NCI-H345 treated with DMSO at 0.1 percent for 48 hours (cell line): Measurements from ENCODE around the gene CDC42BPA.

Experiments used
- DNase-seq: peaks from one replicate; lab custom pipeline; 2025; ENCODE audit not compliant: unreplicated experiment; lab: John Stamatoyannopoulos, UW

The CDC42BPA gene

DNA sequence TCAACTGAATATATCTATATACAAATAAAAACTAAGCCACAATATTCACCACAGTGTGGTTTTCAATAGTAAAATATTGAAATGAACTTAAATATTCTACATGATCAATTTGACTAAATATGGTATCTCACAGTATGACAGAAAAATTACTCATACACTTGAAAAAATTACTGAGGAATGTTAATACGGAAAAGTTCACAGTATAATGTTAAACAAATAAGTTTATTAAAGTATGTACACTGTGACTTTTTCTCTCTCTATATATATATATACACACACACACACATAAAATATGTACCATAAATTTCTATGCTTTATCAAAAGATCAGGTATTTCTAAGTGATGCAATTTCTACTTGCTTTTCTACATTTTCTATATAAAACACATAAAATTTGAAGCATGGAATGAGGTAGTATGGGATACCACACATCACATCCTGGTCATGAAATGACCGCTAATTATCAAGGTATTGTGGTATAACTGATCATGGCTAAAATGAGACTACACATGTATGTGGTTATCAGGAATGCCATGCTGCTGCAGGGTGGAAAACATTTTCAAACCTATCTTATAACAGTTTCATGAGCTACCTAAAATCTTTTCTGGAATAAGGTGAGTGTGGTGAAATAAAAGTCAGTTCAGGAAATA lies 102.3 kb downstream of the CDC42BPA start:
- DNase-seq = no peak

DNA sequence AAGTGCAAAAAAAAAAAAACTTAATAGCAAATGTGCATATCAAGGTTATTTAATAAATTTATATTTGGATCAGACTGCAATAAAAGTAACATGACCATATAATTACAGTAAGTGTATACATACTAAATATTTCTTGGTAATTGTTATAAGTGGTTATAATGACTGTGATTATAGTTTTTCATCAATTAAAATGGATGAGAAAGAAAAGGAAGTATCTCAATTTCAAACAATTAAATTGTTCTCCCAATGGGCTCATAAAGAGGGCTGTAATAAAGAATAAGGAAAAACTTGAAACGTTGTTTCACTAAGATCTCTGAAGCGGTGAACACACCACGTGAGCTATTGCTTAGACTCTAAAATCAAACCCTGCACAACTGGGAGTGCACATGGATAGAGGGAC lies 104.1 kb downstream of the CDC42BPA start:
- no peak for DNase-seq

DNA sequence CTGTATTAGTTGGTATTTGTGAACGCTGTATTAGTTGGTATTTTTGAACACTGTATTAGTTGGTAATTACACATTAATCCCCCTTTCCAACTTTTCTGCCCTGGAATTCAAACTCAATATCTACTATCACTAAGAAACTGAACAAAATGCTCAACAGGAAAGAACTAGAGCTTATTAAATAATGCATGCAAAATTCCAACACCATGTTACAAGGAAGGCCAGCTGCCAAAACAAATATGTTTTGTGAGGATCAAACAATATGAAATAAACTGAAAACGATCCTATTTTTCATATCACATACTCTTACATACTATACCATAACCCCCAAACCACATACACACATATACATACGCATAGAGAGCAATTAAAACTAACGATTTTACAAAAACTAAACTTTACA lies 104.9 kb downstream of the CDC42BPA start:
- DNase-seq = no peak

DNA sequence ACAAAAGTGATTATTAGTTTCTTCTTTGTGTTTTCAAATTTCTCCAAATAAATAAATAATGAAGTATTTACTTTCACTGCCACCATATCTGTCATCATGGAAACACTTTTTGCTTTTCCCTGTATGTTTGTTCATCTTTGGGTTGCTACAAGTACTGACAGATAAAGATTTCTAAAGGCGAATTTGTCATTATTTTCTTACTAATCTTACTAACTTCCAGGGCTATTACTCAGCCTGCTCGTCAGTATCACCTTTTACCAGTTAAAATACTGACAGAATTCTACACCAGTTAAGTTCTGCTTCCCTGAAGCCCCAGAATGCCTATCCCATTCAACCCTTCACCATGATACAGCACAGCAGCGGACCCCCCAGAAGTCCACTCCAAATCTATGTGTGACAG lies 106.1 kb downstream of the CDC42BPA start:
- no peak for DNase-seq

DNA sequence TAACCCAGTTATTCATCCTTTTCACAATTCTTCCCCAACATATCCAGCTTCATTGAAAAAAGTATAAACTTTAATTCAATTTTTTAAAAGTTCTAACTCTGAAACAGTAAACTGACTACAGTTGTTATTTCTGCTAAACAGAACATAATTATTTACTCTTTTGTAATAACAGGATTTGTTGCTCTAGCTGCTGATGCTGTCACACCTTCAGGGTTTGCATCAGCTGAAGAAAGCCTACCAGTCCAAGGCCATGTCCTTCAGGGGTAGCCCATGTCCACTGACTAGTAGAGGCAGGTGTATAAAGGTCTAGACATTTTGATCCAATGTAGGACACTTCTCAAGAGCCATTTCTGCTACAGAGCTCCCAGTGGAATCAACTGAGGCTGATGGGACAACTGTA lies 107.7 kb downstream of the CDC42BPA start:
- DNase-seq = no peak

DNA sequence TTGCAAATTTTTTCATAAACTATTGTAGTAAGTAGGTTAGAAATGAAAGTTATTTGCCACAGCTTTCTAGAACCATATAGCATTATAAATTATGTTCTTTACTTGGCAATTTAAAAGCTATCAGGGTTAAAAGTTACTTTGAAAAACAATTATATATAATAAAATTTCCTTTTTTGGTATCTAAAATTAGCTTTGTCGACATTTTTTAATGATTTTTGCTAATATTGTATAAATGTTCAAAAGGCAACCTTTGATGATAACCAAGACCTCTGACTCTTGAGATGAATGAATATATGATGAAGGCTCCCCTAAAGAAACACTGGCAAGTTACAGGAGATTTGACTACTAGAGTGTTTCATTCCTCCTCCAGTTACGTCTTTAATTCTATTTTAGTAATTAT lies 121.2 kb downstream of the CDC42BPA start:
- no peak for DNase-seq

DNA sequence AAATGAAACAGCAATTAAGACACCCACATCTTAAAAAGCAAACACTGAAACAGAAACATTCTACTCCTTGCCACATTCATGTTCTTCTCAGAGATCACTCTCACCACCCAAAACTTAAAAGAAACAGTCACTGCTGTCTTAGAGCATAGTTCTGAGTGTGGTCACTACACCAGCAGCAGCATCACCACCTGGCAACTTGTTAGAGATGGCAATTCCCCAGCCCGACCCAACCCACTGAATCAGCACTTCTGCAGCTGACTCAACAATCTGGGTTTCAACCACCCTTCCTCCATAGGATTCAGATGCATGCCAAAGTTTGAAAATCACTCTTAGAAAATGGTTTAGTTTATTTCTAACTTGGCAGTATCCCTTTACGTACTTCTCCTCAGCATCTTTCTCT lies 126.1 kb downstream of the CDC42BPA start:
- no peak for DNase-seq

DNA sequence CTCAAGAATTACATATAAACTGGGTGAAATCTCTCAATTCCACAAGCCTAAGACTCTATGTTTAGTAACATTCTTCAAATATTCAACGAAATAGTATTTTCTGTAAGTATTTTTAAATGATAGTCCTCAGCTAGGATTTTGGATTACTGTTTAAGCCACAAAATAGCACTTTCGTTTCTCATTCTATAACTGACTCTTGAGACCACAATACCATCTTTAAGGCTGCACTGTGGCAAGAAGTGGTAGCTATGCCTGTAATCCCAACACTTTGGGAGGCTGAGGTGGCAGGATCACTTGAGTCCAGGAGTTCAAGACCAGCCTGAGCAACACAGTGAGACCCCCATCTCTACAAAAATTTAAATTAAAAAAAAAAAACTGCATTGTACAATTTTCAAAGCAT lies 126.7 kb downstream of the CDC42BPA start:
- DNase-seq = no peak

DNA sequence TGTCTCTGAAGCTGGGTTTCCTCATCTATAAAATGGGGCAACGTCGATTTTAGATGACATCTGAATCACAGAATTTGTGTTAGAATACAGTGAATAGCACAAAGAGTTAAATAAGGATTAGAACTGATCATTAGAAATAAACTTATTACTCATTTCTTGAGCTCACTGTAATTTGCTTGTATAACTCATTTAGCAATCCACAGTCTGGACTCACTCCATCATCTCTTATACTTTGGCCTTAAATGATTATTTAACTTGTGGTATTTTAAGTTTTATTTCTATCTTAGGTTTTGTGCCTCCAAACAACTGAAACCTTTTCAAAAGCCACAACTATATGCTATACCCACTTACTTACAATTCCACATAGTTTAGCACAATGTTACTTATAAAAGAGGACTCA lies 128.0 kb downstream of the CDC42BPA start:
- DNase-seq = no peak

DNA sequence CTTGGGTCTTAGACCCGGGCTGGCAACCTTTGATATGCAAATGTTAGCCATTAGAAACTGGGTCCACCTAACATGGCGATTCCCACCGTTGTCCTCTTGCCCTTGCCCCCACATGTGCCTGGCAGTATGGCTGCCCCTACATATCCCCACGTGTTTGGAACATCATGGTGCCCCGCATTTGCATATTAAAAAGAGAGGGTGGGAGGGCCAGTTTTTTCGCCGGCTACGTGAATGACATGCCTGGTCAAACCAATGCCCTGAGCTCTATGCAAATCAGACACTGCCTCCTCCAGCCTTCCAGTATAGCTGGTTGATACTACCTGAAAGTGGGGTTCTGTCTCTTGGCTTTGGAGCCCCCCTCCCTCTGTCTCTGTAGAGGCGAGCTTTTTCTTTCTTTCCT lies 133.0 kb downstream of the CDC42BPA start:
- no peak for DNase-seq

DNA sequence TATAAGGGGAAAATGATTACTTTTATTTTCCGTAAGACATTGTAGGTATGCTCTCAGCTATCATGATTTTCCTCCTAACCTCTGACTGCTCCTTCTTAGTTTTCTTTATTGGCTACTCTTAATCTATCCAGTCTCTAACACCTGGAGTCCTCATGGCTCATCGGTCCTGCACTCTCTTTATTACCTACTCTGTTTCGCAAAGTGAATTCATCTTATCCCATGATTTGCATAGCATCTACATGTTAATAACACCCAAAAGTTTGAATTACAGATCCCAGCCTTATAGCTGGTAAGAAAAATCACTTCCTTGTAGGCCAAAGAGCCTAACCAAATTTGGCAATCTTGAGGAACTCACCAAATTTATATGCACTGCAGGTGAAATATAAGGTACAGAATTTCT lies 136.3 kb downstream of the CDC42BPA start:
- no peak for DNase-seq

DNA sequence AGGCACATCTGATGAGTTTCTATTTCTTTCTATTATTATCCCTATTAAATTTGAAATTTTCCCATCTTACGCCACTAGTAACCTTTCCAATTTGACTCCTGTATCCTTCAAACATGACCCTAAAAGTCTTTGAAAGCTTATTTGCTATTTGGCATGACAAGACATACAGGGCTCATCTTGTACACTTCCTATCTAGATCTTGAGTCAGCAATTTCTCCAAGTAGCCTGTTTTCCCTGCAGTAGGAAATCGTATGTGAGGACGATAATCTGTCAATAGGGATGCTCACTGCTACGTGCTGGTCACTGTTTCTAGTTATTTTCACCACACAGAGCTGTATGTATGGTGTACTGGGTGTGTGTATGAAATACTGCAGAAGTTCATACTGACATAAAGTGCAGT lies 142.7 kb downstream of the CDC42BPA start:
- DNase-seq = no peak

DNA sequence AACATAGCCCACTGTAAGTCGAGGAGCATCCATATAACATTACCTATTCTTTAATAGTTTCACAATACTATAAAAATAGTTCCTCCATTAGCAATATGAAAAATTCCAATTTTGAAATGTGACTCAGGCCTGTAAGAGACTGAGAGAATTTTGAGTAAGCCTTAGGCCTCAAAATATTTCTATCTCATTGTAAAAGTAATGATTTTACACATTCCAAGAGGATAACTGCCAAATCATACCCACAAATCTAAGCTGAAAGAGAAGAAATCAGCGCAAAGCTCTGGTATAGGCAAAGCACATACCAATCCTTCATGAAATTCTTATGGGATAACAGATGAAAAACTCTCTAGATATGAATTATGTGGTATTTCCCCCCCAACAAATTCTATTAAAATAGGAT lies 144.1 kb downstream of the CDC42BPA start:
- no peak for DNase-seq

DNA sequence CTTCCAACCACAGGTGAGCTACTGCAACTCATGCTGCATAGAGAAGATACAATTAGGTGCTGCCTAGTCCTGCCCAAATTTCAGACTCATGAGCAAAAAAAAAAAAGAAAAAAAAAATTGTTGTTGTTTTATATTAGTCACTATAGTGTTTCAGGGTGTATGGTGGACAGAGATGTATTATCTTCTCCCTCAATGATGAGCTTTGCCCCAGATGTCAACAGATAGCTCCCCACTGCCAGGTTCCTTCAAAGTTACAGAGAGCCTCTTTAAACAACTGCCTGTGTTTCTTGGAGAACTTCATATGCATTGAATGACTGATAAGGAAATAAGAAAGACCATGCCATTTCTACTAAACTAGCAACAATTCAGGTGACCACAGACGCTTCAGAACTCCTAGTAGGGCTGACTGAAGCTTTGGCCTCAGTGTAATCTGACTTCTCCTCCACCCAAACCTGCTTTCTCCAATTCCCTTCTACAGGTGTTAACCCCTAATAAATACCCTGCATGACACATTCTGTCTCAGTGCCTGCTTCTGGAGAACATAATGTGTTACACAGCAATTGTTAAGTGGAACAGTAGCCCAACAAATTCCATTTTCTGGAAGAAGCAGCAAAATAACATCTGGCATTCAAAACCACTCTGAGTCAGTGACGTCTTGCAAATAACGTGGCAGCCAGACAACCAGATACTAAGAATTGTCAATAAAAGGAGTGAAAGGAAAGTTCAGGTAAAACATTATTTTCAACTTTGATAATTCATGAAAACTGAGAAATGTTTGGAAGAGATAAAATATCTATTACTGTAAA lies 147.7 kb downstream of the CDC42BPA start:
- DNase-seq = no peak

DNA sequence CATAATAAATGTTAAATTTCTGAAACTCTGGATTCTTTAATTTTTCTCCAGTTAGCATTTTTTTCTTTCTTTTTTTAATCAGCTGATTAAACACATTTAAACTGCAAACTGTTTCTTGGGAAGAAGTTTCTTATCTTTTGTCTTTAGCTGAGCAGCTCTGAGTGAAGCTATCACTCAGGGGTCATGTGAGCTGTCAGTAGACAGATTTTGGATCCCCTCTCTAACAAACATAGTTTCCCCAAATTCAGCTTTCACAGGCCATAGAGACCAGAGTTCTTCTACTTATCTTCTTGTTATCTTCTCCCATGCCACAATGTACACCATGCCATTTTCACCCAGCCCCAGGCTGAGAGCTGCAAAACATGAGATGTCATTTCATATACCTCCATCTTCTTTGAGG lies 148.9 kb downstream of the CDC42BPA start:
- no peak for DNase-seq

DNA sequence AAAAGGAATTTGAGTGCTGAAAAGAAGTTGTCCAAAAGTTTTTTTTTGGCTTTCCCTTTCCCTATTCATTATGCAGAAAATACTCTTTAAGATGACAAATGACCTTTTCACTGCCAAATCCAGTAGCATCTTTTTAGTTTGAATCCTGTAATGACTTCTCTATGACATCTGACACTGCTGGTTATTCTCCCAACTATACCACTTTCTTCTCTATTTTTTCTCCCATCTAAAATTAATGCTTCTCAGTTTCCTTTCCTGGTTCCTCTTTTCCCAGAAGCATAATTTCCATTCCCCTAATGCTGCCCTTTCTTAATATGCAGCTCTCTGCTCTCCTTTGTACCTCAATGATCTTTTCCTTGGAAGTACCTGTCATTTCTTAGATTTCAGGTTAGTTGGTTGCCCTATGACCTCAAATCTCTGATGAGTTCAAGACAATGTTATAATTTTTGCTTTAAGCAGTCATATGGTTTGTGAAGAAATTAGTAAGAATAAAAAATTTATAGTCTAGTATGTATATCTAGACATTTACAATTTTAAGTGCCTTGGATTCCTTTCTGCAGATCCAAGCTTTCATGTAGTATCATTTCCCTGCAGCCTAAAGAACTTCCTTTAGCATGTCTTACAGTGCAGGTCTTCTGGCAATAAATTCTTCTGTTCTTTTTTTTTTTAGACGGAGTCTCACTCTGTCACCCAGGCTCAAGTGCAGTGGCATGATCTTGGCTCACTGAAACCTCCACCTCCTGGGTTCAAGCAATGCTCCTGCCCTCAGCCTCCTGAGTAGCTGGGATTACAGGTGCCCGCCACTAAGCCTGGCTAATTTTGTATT lies 150.8 kb downstream of the CDC42BPA start:
- no peak for DNase-seq

DNA sequence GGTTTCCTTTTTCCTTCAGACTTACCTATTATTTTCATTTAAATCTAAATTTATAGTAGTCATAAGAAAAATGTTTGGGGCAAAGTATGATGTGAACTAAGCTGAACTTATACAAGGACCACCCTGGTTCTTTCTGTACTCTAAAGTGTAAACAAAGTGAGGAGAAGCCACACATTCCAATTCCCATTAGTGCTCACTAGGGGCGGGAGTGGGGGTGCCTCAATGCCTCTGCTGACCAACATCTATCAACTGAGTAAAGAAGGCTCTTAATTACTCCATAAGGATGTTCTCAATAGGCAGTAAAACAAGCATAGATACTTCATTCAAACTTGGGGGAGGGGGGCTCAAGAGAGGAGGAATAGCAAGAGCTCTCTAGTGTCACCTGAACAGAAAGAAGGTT lies 151.7 kb downstream of the CDC42BPA start:
- no peak for DNase-seq

DNA sequence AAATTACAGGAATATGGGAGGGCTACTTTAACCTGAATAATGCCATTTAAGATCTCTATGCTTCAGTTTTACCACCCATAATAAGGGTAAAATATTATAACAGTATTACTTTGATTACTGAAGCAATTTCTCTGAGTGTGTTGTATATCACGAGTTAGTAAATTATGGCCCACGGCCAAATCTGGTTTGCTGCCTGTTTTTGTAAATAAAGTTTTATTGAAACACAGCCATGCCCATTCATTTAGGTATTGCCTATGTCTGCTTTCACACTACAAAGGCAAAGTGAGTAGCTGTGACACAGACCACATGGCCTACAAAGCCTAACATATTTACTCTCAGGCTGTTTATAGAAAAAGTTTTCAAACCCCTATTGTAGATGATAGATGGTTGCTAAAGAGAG lies 156.8 kb downstream of the CDC42BPA start:
- DNase-seq = no peak

DNA sequence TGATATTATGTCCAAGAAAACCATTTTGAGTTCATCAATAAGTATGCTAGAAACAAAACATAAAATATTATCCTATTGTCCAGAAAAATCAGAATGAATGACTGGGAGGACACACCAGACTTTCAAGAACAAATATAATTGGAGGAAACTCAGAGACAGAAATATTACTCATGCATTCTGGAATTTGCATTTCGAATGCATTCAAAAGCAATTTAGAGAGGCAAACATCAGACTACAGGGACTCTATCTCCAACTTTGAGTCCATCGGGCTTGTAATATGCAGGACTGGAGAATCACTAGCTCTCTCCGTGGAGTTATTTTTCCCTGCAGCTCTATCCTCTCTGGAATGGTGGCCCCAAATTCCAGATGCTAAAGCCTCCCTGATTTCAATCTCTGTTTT lies 161.8 kb downstream of the CDC42BPA start:
- no peak for DNase-seq

DNA sequence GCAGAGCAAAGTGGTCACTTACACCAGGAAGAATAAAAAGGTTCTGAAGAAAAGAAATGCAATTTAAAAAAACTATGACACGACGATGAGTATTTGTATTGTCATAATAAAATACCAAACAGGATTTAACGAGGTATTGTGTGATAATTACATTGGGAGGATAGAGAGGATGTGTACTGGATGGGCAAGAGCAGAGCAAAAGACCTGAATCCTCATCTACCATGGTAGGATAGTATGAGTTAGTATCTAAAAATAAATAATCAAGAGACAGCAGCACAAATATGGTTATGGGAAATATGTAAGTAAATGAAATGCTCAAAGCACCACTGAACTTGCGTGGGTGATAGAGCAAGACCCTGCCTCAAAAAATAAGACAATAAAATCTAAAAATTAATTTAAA lies 162.6 kb downstream of the CDC42BPA start:
- DNase-seq = no peak

DNA sequence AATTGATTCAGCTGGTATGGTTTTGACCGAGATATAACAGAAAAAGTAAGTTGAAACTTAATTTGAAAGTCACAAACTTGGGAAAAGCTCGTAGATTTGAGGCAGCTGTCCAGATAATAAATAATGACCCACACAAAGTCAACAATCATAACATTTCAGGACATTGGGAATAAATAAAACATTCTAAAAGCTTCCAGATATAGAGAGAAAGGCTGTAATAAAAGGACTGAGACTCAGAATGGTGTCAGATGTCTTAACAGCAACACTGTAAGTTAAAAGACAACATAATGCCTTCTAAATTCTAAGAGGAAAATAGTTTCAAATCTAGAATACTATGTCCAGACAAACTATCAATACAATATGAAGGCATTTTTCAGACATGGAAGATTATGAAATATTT lies 163.3 kb downstream of the CDC42BPA start:
- no peak for DNase-seq

DNA sequence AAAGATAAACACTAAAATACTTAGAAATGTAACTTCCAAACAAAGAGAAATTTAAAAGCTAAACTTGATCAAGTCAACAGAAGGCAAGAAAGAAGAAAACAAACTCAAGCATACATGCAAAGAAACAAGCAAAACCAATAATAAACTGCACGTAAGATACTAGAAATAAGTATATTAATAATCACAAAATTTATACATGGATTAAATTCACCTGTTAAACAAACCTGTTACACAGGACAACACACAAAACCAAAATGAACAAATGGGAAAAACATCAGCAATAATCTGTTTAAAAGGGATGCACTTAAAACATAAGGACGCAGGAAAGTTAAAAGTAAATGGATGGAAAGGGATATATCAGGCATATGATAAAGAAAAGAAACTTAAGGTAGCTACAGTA lies 165.8 kb downstream of the CDC42BPA start:
- DNase-seq = no peak
